ENCODE measurements around the gene FOXP2.

Gene FOXP2

DNA sequence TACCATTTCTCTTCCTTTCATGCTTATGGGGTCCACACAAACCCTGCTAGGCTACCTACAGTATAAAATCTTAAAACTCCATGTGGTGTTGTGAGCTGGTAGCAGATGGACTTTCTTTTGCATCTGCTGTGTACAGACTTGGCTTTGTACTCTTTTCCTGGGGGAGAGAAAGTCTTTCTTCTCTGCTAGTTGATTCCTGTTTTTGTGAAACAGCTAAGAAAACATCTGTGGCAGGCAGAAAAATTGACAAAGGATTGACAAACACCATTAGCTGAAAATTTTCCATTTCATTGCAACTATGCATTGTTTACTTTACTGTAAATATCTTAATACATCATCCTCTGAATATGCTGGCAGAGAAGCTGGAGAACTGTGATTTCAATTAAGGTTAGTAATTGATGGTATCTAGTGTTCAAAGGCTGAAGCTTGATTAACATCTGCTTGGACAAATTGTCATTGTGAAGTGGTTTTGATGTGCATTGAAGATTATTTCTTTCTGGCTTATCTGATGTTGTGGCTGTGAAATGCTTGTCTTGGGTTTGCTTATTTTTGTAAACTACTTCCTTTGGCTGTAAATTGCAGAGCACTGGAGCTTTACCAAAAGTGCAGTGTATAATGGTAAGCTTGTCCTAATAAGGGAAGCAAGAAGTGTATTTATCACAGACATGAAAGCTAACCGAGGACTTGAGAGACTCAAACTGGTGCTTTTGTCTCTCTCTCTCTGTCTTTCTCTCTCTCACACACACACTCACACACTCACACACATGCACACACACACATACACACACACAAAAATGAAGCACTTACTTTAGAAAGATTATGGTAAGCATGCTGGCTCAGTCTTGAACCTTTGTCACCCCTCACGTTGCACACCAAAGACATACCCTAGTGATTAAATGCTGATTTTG lies at the start of gene FOXP2:
FOXP2 (plus strand) TSS at position 660 of the 908 bp plus-strand sequence. CDS start 11,697 bp downstream, outside the sequence.
- TF ChIP-seq ZNF70 (CRISPR knock-in tag; IDR thresholded peaks at IDR 0.05) = no peak
- no peak for TF ChIP-seq ISL1 (CRISPR knock-in tag; IDR thresholded peaks at IDR 0.05)
- TF ChIP-seq CSDC2 (CRISPR knock-in tag; IDR thresholded peaks at IDR 0.05) = no peak
- TF ChIP-seq, protein P1, sequence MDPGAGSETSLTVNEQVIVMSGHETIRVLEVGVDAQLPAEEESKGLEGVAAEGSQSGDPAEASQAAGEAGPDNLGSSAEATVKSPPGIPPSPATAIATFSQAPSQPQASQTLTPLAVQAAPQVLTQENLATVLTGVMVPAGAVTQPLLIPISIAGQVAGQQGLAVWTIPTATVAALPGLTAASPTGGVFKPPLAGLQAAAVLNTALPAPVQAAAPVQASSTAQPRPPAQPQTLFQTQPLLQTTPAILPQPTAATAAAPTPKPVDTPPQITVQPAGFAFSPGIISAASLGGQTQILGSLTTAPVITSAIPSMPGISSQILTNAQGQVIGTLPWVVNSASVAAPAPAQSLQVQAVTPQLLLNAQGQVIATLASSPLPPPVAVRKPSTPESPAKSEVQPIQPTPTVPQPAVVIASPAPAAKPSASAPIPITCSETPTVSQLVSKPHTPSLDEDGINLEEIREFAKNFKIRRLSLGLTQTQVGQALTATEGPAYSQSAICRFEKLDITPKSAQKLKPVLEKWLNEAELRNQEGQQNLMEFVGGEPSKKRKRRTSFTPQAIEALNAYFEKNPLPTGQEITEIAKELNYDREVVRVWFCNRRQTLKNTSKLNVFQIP (CRISPR knock-in tag; IDR thresholded peaks at IDR 0.05; ENCODE audit: borderline replicate concordance, low read depth) = no peak
- TF ChIP-seq PPARA (CRISPR knock-in tag; IDR thresholded peaks at IDR 0.05; ENCODE audit: borderline replicate concordance) = no peak
- TF ChIP-seq, protein P2, sequence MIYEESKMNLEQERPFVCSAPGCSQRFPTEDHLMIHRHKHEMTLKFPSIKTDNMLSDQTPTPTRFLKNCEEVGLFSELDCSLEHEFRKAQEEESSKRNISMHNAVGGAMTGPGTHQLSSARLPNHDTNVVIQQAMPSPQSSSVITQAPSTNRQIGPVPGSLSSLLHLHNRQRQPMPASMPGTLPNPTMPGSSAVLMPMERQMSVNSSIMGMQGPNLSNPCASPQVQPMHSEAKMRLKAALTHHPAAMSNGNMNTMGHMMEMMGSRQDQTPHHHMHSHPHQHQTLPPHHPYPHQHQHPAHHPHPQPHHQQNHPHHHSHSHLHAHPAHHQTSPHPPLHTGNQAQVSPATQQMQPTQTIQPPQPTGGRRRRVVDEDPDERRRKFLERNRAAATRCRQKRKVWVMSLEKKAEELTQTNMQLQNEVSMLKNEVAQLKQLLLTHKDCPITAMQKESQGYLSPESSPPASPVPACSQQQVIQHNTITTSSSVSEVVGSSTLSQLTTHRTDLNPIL (CRISPR knock-in tag; IDR thresholded peaks at IDR 0.05; ENCODE audit: low read depth) = no peak
- no peak for TF ChIP-seq ESRRG (CRISPR knock-in tag; IDR thresholded peaks at IDR 0.05)
- TF ChIP-seq ZNF565 (CRISPR knock-in tag; conservative IDR thresholded peaks at IDR 0.05; ENCODE audit: low read depth) = no peak
- no peak for ATAC-seq

DNA sequence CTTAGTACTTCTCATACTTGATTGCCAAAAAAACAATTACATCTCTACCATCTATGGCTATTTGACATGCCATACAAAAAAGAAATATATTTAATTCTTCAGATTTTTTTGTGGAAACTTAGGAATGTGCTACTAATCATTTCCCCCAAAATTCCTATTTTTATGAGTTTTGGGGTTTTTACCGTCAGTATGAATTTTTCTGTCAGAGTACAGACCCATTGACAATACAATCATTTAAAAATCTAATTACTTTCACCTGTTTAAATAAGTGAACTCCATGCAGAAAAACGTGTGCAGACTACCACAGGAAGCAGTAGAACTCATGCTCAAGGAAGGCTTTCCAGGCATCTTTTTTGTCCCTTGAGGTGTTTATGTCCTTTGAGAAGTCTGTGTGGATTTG lies 48.8 kb upstream of the FOXP2 start:
- no peak for TF ChIP-seq TOX (CRISPR knock-in tag; IDR thresholded peaks at IDR 0.05; ENCODE audit: borderline replicate concordance)
- TF ChIP-seq BACH2 (CRISPR knock-in tag; IDR thresholded peaks at IDR 0.05; ENCODE audit: borderline replicate concordance) = no peak
- no peak for TF ChIP-seq ZNF70 (CRISPR knock-in tag; IDR thresholded peaks at IDR 0.05)
- TF ChIP-seq, protein P2 (CRISPR knock-in tag; IDR thresholded peaks at IDR 0.05; ENCODE audit: low read depth) = no peak
- TF ChIP-seq, protein P1 (CRISPR knock-in tag; IDR thresholded peaks at IDR 0.05; ENCODE audit: borderline replicate concordance, low read depth) = no peak
- no peak for TF ChIP-seq ZFP3 (CRISPR knock-in tag; IDR thresholded peaks at IDR 0.05)
- TF ChIP-seq ZNF8 (CRISPR knock-in tag; IDR thresholded peaks at IDR 0.05) = no peak
- no peak for TF ChIP-seq GLIS3 (CRISPR knock-in tag; IDR thresholded peaks at IDR 0.05)
- TF ChIP-seq ESRRG (CRISPR knock-in tag; IDR thresholded peaks at IDR 0.05) = no peak
- TF ChIP-seq ZFP30 (CRISPR knock-in tag; IDR thresholded peaks at IDR 0.05) = no peak
- TF ChIP-seq SNAI2 (CRISPR knock-in tag; IDR thresholded peaks at IDR 0.05) = no peak
- TF ChIP-seq OSR1 (CRISPR knock-in tag; IDR thresholded peaks at IDR 0.05) = no peak
- no peak for TF ChIP-seq CSDC2 (CRISPR knock-in tag; IDR thresholded peaks at IDR 0.05)
- TF ChIP-seq ZC3H10 (CRISPR knock-in tag; IDR thresholded peaks at IDR 0.05) = no peak
- TF ChIP-seq, protein P3, sequence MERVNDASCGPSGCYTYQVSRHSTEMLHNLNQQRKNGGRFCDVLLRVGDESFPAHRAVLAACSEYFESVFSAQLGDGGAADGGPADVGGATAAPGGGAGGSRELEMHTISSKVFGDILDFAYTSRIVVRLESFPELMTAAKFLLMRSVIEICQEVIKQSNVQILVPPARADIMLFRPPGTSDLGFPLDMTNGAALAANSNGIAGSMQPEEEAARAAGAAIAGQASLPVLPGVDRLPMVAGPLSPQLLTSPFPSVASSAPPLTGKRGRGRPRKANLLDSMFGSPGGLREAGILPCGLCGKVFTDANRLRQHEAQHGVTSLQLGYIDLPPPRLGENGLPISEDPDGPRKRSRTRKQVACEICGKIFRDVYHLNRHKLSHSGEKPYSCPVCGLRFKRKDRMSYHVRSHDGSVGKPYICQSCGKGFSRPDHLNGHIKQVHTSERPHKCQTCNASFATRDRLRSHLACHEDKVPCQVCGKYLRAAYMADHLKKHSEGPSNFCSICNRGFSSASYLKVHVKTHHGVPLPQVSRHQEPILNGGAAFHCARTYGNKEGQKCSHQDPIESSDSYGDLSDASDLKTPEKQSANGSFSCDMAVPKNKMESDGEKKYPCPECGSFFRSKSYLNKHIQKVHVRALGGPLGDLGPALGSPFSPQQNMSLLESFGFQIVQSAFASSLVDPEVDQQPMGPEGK (CRISPR knock-in tag; IDR thresholded peaks at IDR 0.05; ENCODE audit: borderline replicate concordance) = no peak
- TF ChIP-seq, protein P4, sequence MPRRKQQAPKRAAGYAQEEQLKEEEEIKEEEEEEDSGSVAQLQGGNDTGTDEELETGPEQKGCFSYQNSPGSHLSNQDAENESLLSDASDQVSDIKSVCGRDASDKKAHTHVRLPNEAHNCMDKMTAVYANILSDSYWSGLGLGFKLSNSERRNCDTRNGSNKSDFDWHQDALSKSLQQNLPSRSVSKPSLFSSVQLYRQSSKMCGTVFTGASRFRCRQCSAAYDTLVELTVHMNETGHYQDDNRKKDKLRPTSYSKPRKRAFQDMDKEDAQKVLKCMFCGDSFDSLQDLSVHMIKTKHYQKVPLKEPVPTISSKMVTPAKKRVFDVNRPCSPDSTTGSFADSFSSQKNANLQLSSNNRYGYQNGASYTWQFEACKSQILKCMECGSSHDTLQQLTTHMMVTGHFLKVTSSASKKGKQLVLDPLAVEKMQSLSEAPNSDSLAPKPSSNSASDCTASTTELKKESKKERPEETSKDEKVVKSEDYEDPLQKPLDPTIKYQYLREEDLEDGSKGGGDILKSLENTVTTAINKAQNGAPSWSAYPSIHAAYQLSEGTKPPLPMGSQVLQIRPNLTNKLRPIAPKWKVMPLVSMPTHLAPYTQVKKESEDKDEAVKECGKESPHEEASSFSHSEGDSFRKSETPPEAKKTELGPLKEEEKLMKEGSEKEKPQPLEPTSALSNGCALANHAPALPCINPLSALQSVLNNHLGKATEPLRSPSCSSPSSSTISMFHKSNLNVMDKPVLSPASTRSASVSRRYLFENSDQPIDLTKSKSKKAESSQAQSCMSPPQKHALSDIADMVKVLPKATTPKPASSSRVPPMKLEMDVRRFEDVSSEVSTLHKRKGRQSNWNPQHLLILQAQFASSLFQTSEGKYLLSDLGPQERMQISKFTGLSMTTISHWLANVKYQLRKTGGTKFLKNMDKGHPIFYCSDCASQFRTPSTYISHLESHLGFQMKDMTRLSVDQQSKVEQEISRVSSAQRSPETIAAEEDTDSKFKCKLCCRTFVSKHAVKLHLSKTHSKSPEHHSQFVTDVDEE (CRISPR knock-in tag; IDR thresholded peaks at IDR 0.05) = no peak
- no peak for TF ChIP-seq ZNF565 (CRISPR knock-in tag; conservative IDR thresholded peaks at IDR 0.05; ENCODE audit: low read depth)
- TF ChIP-seq, protein P5, sequence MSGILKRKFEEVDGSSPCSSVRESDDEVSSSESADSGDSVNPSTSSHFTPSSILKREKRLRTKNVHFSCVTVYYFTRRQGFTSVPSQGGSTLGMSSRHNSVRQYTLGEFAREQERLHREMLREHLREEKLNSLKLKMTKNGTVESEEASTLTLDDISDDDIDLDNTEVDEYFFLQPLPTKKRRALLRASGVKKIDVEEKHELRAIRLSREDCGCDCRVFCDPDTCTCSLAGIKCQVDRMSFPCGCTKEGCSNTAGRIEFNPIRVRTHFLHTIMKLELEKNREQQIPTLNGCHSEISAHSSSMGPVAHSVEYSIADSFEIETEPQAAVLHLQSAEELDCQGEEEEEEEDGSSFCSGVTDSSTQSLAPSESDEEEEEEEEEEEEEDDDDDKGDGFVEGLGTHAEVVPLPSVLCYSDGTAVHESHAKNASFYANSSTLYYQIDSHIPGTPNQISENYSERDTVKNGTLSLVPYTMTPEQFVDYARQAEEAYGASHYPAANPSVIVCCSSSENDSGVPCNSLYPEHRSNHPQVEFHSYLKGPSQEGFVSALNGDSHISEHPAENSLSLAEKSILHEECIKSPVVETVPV (CRISPR knock-in tag; IDR thresholded peaks at IDR 0.05) = no peak
- no peak for TF ChIP-seq TCF4 (CRISPR knock-in tag; IDR thresholded peaks at IDR 0.05; ENCODE audit: borderline replicate concordance)
- no peak for ATAC-seq
